ENCODE data around the gene SDCCAG8. TPM values are rescaled to one million over a fixed set of nuclear protein-coding genes. Genes with fewer than 3 reads are reported as not detected.
A peak's percentile ranks its signal among the peaks of the same experiment; 100 is the strongest.

The SDCCAG8 gene
- total RNA-seq, 1 donor, result 42.7 TPM

DNA sequence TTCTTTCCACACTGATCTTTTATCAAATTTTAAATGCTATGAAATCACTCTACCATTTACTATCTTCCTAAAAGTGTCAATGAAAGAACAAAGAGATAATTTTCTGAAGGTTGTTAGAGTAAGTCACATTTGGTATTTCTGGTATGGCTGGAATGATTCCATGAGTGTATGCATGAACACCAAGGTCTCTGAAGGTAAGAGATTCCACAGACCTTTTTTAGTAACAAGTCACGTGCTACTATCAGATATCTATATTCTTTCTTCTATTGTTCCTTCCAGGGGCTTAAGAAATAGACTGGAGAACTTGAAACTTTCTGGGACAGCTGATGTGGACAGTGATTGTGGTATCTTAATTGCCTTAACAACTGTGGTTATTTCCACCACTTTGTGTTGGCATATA is 265.0 kb downstream of the SDCCAG8 start:
- Histone ChIP-seq H3K36me3 (ENCODE audit: insufficient read depth, low read length) (peaks cover 8% of the 10 kb centered on the region), H3K27me3 (ENCODE audit: insufficient read depth, low read length) (no peaks in the 10 kb centered on the region), H3K9me3 (ENCODE audit: low read depth, low read length) (peaks cover 4% of the 10 kb centered on the region), H3K4me3 (ENCODE audit: insufficient read depth, low read length) (no peak overlapping the region), H3K79me2 (ENCODE audit: insufficient read depth, low read length) (no peaks in the 10 kb centered on the region), H3K27ac (ENCODE audit: low read depth, low read length) (no peak overlapping the region), H3K4me1 (ENCODE audit: insufficient read depth, low read length) (peaks cover 14% of the 10 kb centered on the region), H4K20me1 (ENCODE audit: insufficient read depth, low read length) (no peaks in the 10 kb centered on the region), H3K4me2 (ENCODE audit: insufficient read depth, low read length) (no peak overlapping the region), H2AFZ (ENCODE audit: low read length) (no peak overlapping the region)
- no peak for DNase-seq (ENCODE audit: insufficient read length, low spot score, missing footprints)
- TF ChIP-seq, protein P1, sequence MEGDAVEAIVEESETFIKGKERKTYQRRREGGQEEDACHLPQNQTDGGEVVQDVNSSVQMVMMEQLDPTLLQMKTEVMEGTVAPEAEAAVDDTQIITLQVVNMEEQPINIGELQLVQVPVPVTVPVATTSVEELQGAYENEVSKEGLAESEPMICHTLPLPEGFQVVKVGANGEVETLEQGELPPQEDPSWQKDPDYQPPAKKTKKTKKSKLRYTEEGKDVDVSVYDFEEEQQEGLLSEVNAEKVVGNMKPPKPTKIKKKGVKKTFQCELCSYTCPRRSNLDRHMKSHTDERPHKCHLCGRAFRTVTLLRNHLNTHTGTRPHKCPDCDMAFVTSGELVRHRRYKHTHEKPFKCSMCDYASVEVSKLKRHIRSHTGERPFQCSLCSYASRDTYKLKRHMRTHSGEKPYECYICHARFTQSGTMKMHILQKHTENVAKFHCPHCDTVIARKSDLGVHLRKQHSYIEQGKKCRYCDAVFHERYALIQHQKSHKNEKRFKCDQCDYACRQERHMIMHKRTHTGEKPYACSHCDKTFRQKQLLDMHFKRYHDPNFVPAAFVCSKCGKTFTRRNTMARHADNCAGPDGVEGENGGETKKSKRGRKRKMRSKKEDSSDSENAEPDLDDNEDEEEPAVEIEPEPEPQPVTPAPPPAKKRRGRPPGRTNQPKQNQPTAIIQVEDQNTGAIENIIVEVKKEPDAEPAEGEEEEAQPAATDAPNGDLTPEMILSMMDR (IDR thresholded peaks at IDR 0.05; ENCODE audit: extremely low read depth, low read depth, low read length), result no peak

DNA sequence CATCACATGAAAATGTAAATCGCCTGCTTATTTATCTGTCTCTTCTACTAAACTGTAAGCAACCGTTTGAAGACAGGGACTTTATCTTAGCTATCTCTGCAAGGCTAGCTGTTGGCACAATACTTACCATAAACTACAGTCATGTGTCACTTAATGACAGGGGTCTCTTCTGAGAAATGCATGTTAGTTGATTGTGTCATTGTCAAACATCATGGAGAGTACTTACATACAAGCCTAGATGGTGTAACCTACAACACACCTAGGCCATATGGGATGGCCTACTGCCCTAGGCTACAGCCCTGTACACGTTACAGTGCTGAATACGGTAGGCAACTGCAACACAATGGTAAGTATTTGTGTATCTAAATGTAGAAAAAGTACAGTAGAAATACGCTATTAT is 267.9 kb downstream of the SDCCAG8 start:
- Histone ChIP-seq H3K79me2 (ENCODE audit: insufficient read depth, low read length) (no peaks in the 10 kb centered on the region), H3K9me3 (ENCODE audit: low read depth, low read length) (no peaks in the 10 kb centered on the region), H3K27me3 (ENCODE audit: insufficient read depth, low read length) (no peaks in the 10 kb centered on the region), H3K27ac (ENCODE audit: low read depth, low read length) (no peak overlapping the region), H3K4me2 (ENCODE audit: insufficient read depth, low read length) (no peak overlapping the region), H3K4me1 (ENCODE audit: insufficient read depth, low read length) (peaks cover 14% of the 10 kb centered on the region), H2AFZ (ENCODE audit: low read length) (no peak overlapping the region), H3K4me3 (ENCODE audit: insufficient read depth, low read length) (no peak overlapping the region), H4K20me1 (ENCODE audit: insufficient read depth, low read length) (no peaks in the 10 kb centered on the region), H3K36me3 (ENCODE audit: insufficient read depth, low read length) (no peaks in the 10 kb centered on the region)
- no peak for DNase-seq (ENCODE audit: insufficient read length, low spot score, missing footprints)
- TF ChIP-seq, protein P1 (IDR thresholded peaks at IDR 0.05; ENCODE audit: extremely low read depth, low read depth, low read length), result no peak

DNA sequence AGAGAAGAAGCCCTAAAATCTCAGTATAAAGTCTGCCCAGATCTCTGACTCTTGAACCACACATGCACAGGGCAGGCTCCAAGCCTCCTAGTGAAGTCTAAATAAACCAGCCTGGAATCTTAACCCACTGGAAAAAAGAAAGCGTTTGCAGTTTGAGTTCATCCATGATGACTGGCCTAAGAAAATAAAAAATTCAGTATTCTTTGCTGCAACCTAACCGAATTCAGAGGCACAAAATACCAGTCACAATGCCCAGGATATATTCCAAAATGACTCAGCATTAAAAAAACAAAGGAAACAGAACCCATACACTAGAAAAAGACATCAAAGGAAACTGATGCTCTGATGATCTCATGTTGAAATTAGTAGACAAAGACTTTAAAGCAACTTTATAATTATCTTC is 269.2 kb downstream of the SDCCAG8 start:
- Histone ChIP-seq H3K4me1 (ENCODE audit: insufficient read depth, low read length) (peaks cover 14% of the 10 kb centered on the region), H3K79me2 (ENCODE audit: insufficient read depth, low read length) (no peaks in the 10 kb centered on the region), H3K27ac (ENCODE audit: low read depth, low read length) (peak overlapping the region; percentile 76), H3K9me3 (ENCODE audit: low read depth, low read length) (no peaks in the 10 kb centered on the region), H3K4me2 (ENCODE audit: insufficient read depth, low read length) (peak overlapping the region; percentile 35), H4K20me1 (ENCODE audit: insufficient read depth, low read length) (no peaks in the 10 kb centered on the region), H3K27me3 (ENCODE audit: insufficient read depth, low read length) (no peaks in the 10 kb centered on the region), H2AFZ (ENCODE audit: low read length) (no peak overlapping the region), H3K36me3 (ENCODE audit: insufficient read depth, low read length) (no peaks in the 10 kb centered on the region), H3K4me3 (ENCODE audit: insufficient read depth, low read length) (no peak overlapping the region)
- DNase-seq (ENCODE audit: insufficient read length, low spot score, missing footprints), result peak; percentile 92
- TF ChIP-seq, protein P1 (IDR thresholded peaks at IDR 0.05; ENCODE audit: extremely low read depth, low read depth, low read length), result no peak

DNA sequence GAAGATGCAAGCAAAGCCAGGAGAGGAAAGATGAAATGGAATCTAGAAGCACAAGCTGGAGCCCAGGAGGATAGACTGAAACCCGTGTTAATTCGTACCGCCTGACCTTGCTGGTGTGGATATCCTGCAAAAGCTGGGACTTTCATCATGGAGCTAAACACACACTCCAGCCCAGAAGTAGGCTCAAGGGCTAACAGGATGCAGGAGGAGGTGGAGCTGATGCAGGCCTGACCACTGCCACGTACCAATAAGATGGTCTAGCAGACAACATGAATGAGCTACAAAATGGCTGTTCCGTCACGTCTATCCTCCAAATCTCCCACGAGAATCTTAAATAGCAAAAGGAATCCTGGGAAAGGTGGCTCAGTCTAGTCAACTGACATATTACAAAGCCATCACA is 270.3 kb downstream of the SDCCAG8 start:
- TF ChIP-seq, protein P1 (IDR thresholded peaks at IDR 0.05; ENCODE audit: extremely low read depth, low read depth, low read length), result no peak
- H3K27me3 ChIP-seq (ENCODE audit: insufficient read depth, low read length), result no peaks in the 10 kb centered on the region
- H2AFZ ChIP-seq (ENCODE audit: low read length), result no peak overlapping the region
- H3K4me2 ChIP-seq (ENCODE audit: insufficient read depth, low read length), result no peak overlapping the region
- no peak for DNase-seq (ENCODE audit: insufficient read length, low spot score, missing footprints)
- no peak overlapping the region for H3K4me3 ChIP-seq (ENCODE audit: insufficient read depth, low read length)
- H3K4me1 ChIP-seq (ENCODE audit: insufficient read depth, low read length), result peaks cover 14% of the 10 kb centered on the region
- H3K27ac ChIP-seq (ENCODE audit: low read depth, low read length), result no peak overlapping the region
- no peaks in the 10 kb centered on the region for H4K20me1 ChIP-seq (ENCODE audit: insufficient read depth, low read length)
- H3K79me2 ChIP-seq (ENCODE audit: insufficient read depth, low read length), result no peaks in the 10 kb centered on the region
- H3K9me3 ChIP-seq (ENCODE audit: low read depth, low read length), result no peaks in the 10 kb centered on the region
- H3K36me3 ChIP-seq (ENCODE audit: insufficient read depth, low read length), result no peaks in the 10 kb centered on the region
